Measurements from ENCODE around the gene PDIK1L. TPM values are rescaled to one million over a fixed set of nuclear protein-coding genes. Genes with fewer than 3 reads are reported as not detected.
A peak's percentile ranks its signal among the peaks of the same experiment; 100 is the strongest.

Gene PDIK1L
- total and polyA plus RNA-seq, 7 experiments from 2014 or later: 4.7 to 29.6 (median 10.9) TPM

- ChIA-PET CTCF (interaction anchor here (0.7 to 7.0 kb wide), 4 partner anchors 14 to 37 kb away, joined by 4 to 145 read pairs (median 56); partner anchors contain the start of gene PDIK1L), POLR2A (interaction anchor here (1.7 kb wide), 1 partner anchor 16 kb away, joined by 6 read pairs; no protein-coding TSS in a partner anchor)
- no peaks in the 10 kb centered on the region for H3K9me3 ChIP-seq (ENCODE audit: control insufficient read depth in 2 of 3, low read length in 3 of 3)
- Mint-ChIP-seq H3K27ac (no peak overlapping the region), H3K4me3 (no peak overlapping the region), H3K4me1 (peaks cover 6 to 22% (median 17%) of the 10 kb centered on the region in 7 donors), H3K27me3 (peaks cover 0 to 16% (median 0%) of the 10 kb centered on the region in 5 donors), H3K36me3 (no peaks in the 10 kb centered on the region), H3K9me3 (no peaks in the 10 kb centered on the region)
- DNase-seq (no peak), ATAC-seq (no peak)
- no peak overlapping the region for H3K4me3 ChIP-seq (ENCODE audit: low read length)
- peaks cover 0 to 8% of the 10 kb centered on the region in 2 donors for H3K4me1 ChIP-seq (ENCODE audit: control insufficient read depth in 2 of 2, insufficient read depth in 2 of 2, low read length in 2 of 2)
- no peak overlapping the region for H3K27ac ChIP-seq (ENCODE audit: low read depth, low read length)
- no peaks in the 10 kb centered on the region for H3K36me3 ChIP-seq (ENCODE audit: control insufficient read depth in 2 of 3, insufficient read depth in 3 of 3, low read length in 3 of 3)
- no peaks in the 10 kb centered on the region for H3K27me3 ChIP-seq (ENCODE audit: control insufficient read depth in 2 of 2, insufficient read depth in 2 of 2, low read length in 2 of 2)
- intact Hi-C loops (cut with micrococcal nuclease): no loop called here
These were observed 30.5 kb downstream of the PDIK1L start for GRCh38 chr1:26142159-26142558.

- POLR2A ChIA-PET: interaction anchor here (1.2 to 2.6 kb wide), 6 partner anchors 16 to 42 kb away, joined by 7 to 17 read pairs (median 12); partner anchors contain the start of gene PDIK1L
- H3K36me3 ChIP-seq (ENCODE audit: control insufficient read depth in 2 of 3, insufficient read depth in 3 of 3, low read length in 3 of 3): no peaks in the 10 kb centered on the region
- H3K27me3 ChIP-seq (ENCODE audit: control insufficient read depth in 2 of 2, insufficient read depth in 2 of 2, low read length in 2 of 2): no peaks in the 10 kb centered on the region
- peak; percentile 99 for ATAC-seq
- H3K27ac ChIP-seq (ENCODE audit: low read depth, low read length): no peak overlapping the region
- CTCF ChIA-PET: interaction anchor here (0.6 to 7.0 kb wide), 22 partner anchors 9 to 280 kb away, joined by 3 to 145 read pairs (median 4); partner anchors contain the start of genes CEP85 and PDIK1L
- peak; percentile 52 to 77 (median 72) for DNase-seq
- H3K9me3 ChIP-seq (ENCODE audit: control insufficient read depth in 2 of 3, low read length in 3 of 3): no peaks in the 10 kb centered on the region
- no peak overlapping the region for H3K4me3 ChIP-seq (ENCODE audit: low read length)
- peak overlapping the region in 1 of 9 donors; percentile 19 for H3K27ac Mint-ChIP-seq
- H3K4me3 Mint-ChIP-seq: peak overlapping the region in 5 of 10 donors; percentile 15 to 66 (median 37)
- no peaks in the 10 kb centered on the region for H3K9me3 Mint-ChIP-seq
- H3K36me3 Mint-ChIP-seq: no peaks in the 10 kb centered on the region
- peaks cover 0 to 8% (median 4%) of the 10 kb centered on the region in 7 donors for H3K4me1 Mint-ChIP-seq
- H3K27me3 Mint-ChIP-seq: peaks cover 0 to 32% (median 0%) of the 10 kb centered on the region in 5 donors
- H3K4me1 ChIP-seq (ENCODE audit: control insufficient read depth in 2 of 2, insufficient read depth in 2 of 2, low read length in 2 of 2): no peaks in the 10 kb centered on the region
- intact Hi-C loops (cut with micrococcal nuclease): loop anchor here (1.0 to 2.0 kb wide), 8 partner anchors 19 to 250 kb away; partner anchors contain the start of gene PDIK1L (in 1 of the 2)
These were observed 33.7 kb downstream of the PDIK1L start for GRCh38 chr1:26145041-26145959.

- intact Hi-C loops (cut with micrococcal nuclease): loop anchor here (1.0 to 2.0 kb wide), 8 partner anchors 19 to 251 kb away; partner anchors contain the start of gene PDIK1L (in 1 of the 2)
- Mint-ChIP-seq H3K27ac (no peak overlapping the region), H3K27me3 (peaks cover 0 to 32% (median 0%) of the 10 kb centered on the region in 5 donors), H3K4me1 (peaks cover 0 to 8% (median 4%) of the 10 kb centered on the region in 7 donors), H3K4me3 (no peak overlapping the region), H3K36me3 (no peaks in the 10 kb centered on the region), H3K9me3 (no peaks in the 10 kb centered on the region)
- Histone ChIP-seq H3K9me3 (ENCODE audit: control insufficient read depth in 2 of 3, low read length in 3 of 3) (no peaks in the 10 kb centered on the region), H3K27me3 (ENCODE audit: control insufficient read depth in 2 of 2, insufficient read depth in 2 of 2, low read length in 2 of 2) (no peaks in the 10 kb centered on the region), H3K4me1 (ENCODE audit: control insufficient read depth in 2 of 2, insufficient read depth in 2 of 2, low read length in 2 of 2) (no peaks in the 10 kb centered on the region), H3K4me3 (ENCODE audit: low read length) (no peak overlapping the region), H3K36me3 (ENCODE audit: control insufficient read depth in 2 of 3, insufficient read depth in 3 of 3, low read length in 3 of 3) (no peaks in the 10 kb centered on the region), H3K27ac (ENCODE audit: low read depth, low read length) (no peak overlapping the region)
- POLR2A ChIA-PET: interaction anchor here (2.0 to 2.6 kb wide), 3 partner anchors 17 to 37 kb away, joined by 11 to 15 read pairs (median 14); partner anchors contain the start of gene PDIK1L
- ATAC-seq (no peak), DNase-seq (no peak)
- CTCF ChIA-PET: interaction anchor here (0.8 to 7.0 kb wide), 10 partner anchors 8 to 271 kb away, joined by 3 to 145 read pairs (median 14); partner anchors contain the start of genes CEP85 and PDIK1L
These were observed 34.3 kb downstream of the PDIK1L start for GRCh38 chr1:26145960-26146294.

- H3K27ac Mint-ChIP-seq: no peak overlapping the region
- no peak overlapping the region for H3K4me3 Mint-ChIP-seq
- H3K27ac ChIP-seq (ENCODE audit: low read depth, low read length): no peak overlapping the region
- no peak for DNase-seq
- peaks cover 0 to 42% (median 0%) of the 10 kb centered on the region in 5 donors for H3K27me3 Mint-ChIP-seq
- no peaks in the 10 kb centered on the region for H3K36me3 ChIP-seq (ENCODE audit: control insufficient read depth in 2 of 3, insufficient read depth in 3 of 3, low read length in 3 of 3)
- no peak overlapping the region for H3K4me3 ChIP-seq (ENCODE audit: low read length)
- CTCF ChIA-PET: interaction anchor here (1.4 kb wide), 1 partner anchor 46 kb away, joined by 6 read pairs; no protein-coding TSS in a partner anchor
- no peaks in the 10 kb centered on the region for H3K36me3 Mint-ChIP-seq
- peaks cover 0 to 8% (median 4%) of the 10 kb centered on the region in 7 donors for H3K4me1 Mint-ChIP-seq
- H3K4me1 ChIP-seq (ENCODE audit: control insufficient read depth in 2 of 2, insufficient read depth in 2 of 2, low read length in 2 of 2): no peaks in the 10 kb centered on the region
- POLR2A ChIA-PET: interaction anchor here (0.6 kb wide), 1 partner anchor 173 kb away, joined by 5 read pairs; no protein-coding TSS in a partner anchor
- H3K9me3 Mint-ChIP-seq: no peaks in the 10 kb centered on the region
- no peak for ATAC-seq
- no peaks in the 10 kb centered on the region for H3K27me3 ChIP-seq (ENCODE audit: control insufficient read depth in 2 of 2, insufficient read depth in 2 of 2, low read length in 2 of 2)
- intact Hi-C loops (cut with micrococcal nuclease): no loop called here
- no peaks in the 10 kb centered on the region for H3K9me3 ChIP-seq (ENCODE audit: control insufficient read depth in 2 of 3, low read length in 3 of 3)
These were observed 37.3 kb downstream of the PDIK1L start for GRCh38 chr1:26148887-26149286.

GRCh38 chr1:26153966-26154532 lies 42.4 kb downstream of the PDIK1L start:
- H3K27ac ChIP-seq (ENCODE audit: low read depth, low read length): no peak overlapping the region
- ATAC-seq: no peak
- H3K27me3 Mint-ChIP-seq: peaks cover 10 to 64% (median 23%) of the 10 kb centered on the region in 5 donors
- no peaks in the 10 kb centered on the region for H3K9me3 ChIP-seq (ENCODE audit: control insufficient read depth in 2 of 3, low read length in 3 of 3)
- H3K36me3 Mint-ChIP-seq: no peaks in the 10 kb centered on the region
- no peak for DNase-seq
- no peaks in the 10 kb centered on the region for H3K36me3 ChIP-seq (ENCODE audit: control insufficient read depth in 2 of 3, insufficient read depth in 3 of 3, low read length in 3 of 3)
- peaks cover 0 to 9% (median 3%) of the 10 kb centered on the region in 7 donors for H3K4me1 Mint-ChIP-seq
- no peaks in the 10 kb centered on the region for H3K9me3 Mint-ChIP-seq
- CTCF ChIA-PET: interaction anchor here (1.0 kb wide), 2 partner anchors 9 to 89 kb away, joined by 3 to 4 read pairs; no protein-coding TSS in a partner anchor
- POLR2A ChIA-PET: no interaction called here
- no peaks in the 10 kb centered on the region for H3K27me3 ChIP-seq (ENCODE audit: control insufficient read depth in 2 of 2, insufficient read depth in 2 of 2, low read length in 2 of 2)
- H3K27ac Mint-ChIP-seq: no peak overlapping the region
- no peak overlapping the region for H3K4me3 Mint-ChIP-seq
- H3K4me1 ChIP-seq (ENCODE audit: control insufficient read depth in 2 of 2, insufficient read depth in 2 of 2, low read length in 2 of 2): no peaks in the 10 kb centered on the region
- intact Hi-C loops (cut with micrococcal nuclease): no loop called here
- H3K4me3 ChIP-seq (ENCODE audit: low read length): no peak overlapping the region

GRCh38 chr1:26154750-26155149 lies 43.1 kb downstream of the PDIK1L start:
- no peak for ATAC-seq
- no peaks in the 10 kb centered on the region for H3K9me3 ChIP-seq (ENCODE audit: control insufficient read depth in 2 of 3, low read length in 3 of 3)
- H3K27ac Mint-ChIP-seq: no peak overlapping the region

More at GRCh38 chr1:26154750-26155149, 43.1 kb downstream of the PDIK1L start:
- Mint-ChIP-seq H3K36me3 (no peaks in the 10 kb centered on the region), H3K4me3 (no peak overlapping the region), H3K9me3 (no peaks in the 10 kb centered on the region), H3K27me3 (peaks cover 10 to 68% (median 23%) of the 10 kb centered on the region in 5 donors), H3K4me1 (peaks cover 0 to 9% (median 3%) of the 10 kb centered on the region in 7 donors)
- Histone ChIP-seq H3K4me1 (ENCODE audit: control insufficient read depth in 2 of 2, insufficient read depth in 2 of 2, low read length in 2 of 2) (no peaks in the 10 kb centered on the region), H3K27me3 (ENCODE audit: control insufficient read depth in 2 of 2, insufficient read depth in 2 of 2, low read length in 2 of 2) (no peaks in the 10 kb centered on the region), H3K36me3 (ENCODE audit: control insufficient read depth in 2 of 3, insufficient read depth in 3 of 3, low read length in 3 of 3) (no peaks in the 10 kb centered on the region), H3K4me3 (ENCODE audit: low read length) (no peak overlapping the region), H3K27ac (ENCODE audit: low read depth, low read length) (no peak overlapping the region)
- intact Hi-C loops (cut with micrococcal nuclease): no loop called here
- no peak for DNase-seq
- ChIA-PET CTCF (interaction anchor here (1.0 kb wide), 2 partner anchors 10 to 90 kb away, joined by 3 to 4 read pairs; no protein-coding TSS in a partner anchor), POLR2A (interaction anchor here (0.7 kb wide), 1 partner anchor 741 kb away, joined by 3 read pairs; no protein-coding TSS in a partner anchor)
